ENCODE measurements around the gene FAM228B.

DNA sequence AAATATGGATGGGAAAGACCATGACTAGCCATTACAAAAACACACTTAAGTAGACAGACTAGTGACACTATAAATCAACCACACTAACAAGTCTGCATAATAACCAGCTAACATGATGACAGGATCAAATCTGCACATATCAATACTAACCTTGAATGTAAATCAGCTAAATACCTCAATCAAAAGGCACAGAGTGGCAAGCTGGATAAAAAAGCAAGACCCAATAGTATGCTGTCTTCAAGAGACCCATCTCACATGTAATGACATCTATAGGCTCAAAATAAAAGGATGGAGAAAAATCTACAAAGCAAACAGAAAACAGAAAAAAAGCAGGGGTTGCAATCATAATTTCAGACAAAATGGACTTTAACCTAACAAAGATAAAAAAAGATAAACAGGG lies 16.5 kb upstream of the FAM228B start:
- TF ChIP-seq CTCF (IDR thresholded peaks at IDR 0.05) (no peak), POLR2AphosphoS5 (IDR thresholded peaks at IDR 0.05) (no peak), POLR2A (IDR thresholded peaks at IDR 0.05) (no peak)

Data from prostate gland (tissue), 2 donors.